Measurements from ENCODE around the gene CFDP1.
A peak's percentile ranks its signal among the peaks of the same experiment; 100 is the strongest.
"Not testable (repeated sequence)": the region's sequence is repeated elsewhere in the genome, so short reads cannot be mapped to it uniquely, and the experiment has no call there.

CFDP1 gene

DNA sequence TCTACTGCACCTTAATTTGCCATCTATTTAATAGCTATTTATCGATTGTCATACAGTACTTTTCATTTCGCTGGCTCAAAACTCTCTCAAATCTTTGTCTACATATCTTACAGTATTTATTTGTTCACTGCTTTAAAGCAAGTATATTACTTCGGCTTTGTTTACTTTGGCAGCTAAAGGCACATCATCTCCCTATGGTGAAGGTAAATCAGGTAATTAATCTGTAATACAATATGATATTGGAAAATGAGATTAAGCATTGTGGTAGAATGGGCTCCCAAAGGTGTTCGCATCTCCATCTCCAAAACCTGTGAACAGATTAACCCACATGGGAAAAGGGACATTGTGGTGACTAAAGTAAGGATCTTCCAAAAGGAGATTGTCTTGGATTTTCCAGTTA lies 24.7 kb upstream of the CFDP1 start:
- no peak for DNase-seq

DNA sequence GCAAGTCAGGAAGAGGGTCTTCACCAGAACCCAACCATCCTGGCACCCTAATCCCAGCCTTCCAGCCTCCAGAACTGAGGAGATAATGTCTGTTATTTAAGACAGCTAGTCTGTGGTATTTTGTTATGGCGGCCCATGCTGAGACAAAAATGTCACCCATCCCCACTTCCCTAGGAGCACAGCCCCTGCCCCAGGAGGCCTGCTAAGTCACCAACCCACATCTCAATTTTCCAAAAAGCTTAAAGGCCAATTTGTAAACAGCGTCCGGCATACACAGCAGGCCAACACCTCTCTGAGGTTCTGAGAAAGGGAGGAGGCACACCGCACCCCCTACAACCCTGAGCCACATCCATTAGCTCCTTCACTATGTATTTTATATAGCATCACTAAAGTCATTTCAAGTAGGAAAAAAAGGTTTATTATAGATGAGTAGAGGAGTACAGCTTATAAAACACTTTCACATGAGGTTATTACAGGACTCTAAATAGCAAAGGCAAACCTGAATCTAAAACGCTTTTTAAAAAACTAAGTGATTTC lies 24.2 kb upstream of the CFDP1 start:
- DNase-seq = no peak

DNA sequence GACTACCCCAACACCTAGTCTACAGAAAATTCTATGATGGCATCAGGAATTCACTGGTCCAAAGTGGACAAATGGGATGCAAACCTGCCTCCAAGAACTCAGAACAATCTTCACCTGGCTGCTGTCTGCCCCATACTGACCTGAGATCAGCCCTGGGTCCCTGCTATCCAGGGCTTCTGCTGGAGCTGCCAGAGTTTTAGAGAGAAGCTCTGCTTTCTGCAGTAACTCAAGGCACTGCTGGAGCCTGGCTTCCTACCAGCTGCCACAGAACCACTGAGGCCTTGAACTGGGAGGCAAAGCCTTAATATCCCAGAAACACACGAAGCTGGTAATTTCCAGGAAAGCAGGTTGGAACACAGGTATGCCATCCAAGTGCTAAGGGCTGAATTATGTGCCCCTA lies 23.7 kb upstream of the CFDP1 start:
- no peak for DNase-seq

DNA sequence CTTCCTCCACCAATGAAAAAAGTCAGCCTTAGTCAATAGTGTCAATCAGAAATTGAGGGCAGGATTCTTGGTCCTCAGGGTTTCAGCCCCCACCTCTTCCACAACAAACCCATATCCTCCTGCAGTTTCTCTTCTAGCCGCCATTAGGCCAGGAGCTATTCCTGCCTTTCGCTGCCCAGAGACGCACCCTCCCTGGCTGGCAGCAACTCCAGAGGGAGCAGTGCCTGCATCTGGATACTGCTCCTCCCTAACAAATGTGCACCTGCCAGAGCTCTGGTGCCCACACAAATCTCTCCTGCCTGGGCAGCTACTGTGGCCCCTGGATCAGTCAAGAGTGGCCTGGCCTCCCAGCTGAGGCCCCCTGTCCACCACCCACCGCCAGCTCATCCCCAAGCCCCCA lies 23.2 kb upstream of the CFDP1 start:
- DNase-seq = not testable (repeated sequence)

DNA sequence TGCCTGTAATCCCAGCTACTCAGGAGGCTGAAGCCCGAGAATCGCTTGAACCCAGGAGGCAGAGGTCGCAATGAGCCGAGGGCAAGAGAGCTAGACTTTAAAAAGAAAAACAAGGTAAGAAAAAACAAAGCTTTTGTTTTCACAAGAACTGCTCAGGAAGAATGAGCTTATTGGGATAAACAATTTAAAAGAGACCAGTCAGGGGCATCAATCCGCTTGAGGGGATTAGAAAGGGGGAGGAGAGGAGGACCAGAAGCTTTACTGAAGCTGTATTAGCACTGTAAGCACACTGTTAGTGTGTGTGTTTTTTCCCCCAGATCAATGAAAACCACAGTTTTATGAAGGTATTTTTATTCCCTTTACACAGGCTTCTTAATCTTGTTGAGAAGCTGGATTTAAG lies 22.4 kb upstream of the CFDP1 start:
- DNase-seq = no peak

DNA sequence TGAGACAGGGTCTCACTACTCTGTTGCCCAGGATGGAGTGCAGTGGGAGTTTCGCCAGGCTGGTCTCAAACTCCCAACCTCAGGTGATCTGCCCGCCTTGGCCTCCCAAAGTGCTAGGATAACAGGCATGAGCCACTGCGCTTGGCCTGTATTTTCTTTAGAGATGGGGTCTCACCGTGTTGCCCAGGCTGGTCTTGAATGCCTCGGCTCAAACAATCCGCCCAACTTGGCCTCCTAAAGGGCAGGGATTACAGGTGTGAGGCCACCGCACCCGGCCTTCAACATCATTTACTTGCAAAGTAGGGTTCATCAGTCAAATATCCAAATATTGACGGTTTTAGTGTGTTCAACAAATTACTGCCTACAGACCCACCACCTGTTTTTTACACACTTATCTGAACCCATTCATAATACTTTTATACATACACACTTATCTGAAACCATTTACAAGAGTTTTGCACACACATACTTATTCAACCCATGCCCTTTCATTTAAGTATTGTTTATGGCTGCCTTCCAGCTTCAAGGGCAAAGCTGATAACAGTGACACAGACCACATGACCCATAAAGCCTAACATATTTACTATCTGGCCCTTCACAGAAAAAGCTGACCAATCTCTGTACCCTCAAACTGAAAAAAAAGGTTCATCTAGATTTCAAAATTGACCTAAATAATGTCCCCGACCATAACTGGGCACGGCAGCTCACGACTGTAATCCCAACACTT lies 19.3 kb upstream of the CFDP1 start:
- no peak for DNase-seq

DNA sequence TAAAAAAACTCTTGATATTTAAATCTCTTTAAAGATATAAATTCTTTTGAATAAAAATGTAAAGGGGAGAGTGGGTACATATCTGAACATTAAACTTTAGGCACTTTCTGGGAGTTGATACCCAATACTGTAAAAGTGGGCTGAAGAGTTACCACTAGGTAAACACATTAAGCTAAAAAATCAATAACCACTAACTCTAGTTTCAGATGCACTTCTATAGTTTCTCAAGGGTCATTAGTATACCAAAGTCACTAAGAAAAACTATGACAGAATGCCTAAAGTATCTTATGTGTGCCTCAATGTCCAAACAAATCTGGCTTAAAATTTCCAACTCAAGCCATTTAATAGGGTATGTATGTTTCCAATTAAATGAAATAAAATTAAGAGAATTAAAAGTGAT lies 13.1 kb upstream of the CFDP1 start:
- DNase-seq = no peak

DNA sequence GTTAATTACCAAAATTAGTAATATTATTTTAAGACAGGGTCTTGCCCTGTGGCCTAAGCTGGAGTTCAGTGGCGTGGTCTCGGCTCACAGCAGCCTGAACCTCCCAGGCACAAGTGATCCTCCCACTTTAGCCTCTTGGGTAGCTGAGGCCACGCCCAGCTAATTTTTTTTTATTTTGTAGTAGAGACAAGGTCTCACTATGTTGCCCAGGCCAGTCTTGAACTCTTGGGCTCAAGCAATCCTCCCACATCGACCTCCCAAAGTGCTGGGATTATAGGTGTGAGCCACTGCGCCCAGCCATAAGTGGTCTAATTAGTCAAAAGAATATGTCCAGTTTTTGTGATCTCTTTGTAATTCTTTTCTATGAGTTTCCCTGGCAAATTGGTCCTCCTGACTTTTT lies 12.0 kb upstream of the CFDP1 start:
- no peak for DNase-seq

DNA sequence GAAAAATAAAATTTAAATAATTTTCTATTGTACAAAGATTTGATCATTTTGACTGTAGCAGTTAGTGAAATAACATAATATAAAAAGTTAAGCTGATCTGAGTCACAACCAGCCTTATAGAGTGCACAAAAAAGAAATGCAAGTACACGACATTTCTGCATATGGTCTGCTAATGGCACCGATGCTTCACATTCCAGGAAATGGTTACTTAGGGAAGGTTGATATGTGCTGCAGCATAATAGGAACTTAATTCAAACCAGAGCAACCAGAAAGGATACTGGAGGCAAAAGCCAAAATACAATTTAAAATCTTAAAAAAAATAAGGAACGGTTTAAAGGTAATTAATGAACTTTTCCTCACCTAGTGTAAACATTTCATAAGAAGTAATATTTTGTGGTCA lies 10.0 kb upstream of the CFDP1 start:
- no peak for DNase-seq

DNA sequence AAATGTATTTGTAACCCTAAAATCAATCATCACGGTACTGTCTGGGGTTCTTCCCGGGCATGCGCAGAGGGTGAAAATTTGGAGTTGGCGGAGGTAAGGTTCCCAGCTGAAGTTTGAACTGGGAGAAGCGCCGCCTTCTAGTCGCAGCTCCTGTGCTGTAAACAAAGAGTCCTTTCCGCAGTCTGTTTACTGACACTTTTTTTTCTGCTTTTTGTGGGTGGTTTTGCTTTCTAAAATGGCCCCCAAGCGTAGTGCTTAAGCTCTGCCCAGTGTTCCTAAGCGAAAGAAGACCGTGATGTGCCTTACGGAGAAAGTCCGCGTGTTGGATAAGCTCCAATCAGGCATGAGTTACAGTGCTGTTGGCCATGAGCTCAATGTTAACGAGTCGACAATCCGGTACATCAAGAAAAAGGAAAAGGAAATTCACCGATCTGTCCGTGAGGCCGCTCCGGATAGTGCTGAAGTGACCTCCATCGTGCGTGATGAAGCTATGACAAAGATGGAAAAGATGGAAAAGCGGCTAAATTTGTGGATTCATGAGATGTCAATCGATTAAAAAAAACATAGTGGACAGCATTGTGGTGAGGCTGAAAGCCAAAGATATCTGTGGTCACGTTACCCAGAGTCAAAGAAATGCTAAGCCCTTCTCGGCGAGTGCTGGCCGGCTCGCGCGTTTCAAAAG lies 570 bp upstream of the CFDP1 start:
- DNase-seq = peak; percentile 96

DNA sequence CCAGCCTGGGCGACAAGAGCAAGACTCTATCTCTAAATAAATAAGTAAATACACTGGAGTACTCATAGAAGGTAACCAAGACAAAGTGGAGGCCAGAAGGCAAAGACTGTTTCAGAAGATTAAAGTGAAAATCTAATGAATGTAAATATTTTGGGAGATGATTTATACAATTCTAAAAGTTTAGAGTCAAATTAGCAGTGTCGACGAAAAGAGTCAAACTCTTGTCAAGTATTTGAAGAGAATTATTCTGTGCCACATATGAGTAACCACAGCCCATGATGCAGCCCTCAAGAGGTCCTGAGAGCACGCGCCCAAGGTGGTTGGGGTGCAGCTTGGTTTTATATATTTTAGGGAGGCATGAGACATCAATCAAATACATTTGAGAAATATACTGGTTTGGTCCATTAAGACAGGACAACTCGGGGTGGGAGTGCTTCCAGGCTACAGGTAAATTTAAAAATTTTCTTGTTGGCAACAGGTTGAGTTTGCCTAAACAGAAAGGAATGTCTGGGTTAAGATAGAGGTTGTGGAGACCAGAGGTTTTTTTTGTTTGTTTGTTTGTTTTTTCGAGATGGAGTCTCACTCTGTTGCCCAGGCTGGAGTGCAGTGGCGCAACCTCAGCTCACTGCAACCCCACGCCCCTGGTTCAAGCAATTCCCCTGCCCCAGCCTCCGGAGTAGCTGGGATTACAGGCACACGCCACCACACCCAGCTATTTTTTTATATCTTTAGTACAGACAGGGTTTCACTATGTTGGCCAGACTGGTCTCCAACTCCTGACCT lies 3.5 kb downstream of the CFDP1 start:
- no peak for DNase-seq

DNA sequence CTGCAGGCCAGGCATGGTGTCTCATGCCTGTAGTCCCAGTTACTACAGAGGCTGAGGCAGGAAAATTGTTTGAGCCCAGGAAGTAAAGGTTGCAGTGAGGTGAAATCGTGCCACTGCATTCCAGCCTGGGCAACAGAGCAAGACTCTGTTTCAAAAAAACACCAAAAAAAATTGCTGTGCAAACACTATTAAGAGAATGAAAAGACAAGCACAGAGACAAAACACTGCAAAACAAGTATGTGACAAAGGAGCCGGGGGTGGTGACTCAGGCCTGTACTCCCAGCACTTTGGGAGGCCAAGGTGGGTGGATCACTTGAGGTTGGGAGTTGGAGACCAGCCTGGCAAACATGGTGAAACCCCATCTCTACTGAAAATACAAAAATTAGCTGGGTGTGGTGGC lies 6.8 kb downstream of the CFDP1 start:
- peak; percentile 2 for DNase-seq

DNA sequence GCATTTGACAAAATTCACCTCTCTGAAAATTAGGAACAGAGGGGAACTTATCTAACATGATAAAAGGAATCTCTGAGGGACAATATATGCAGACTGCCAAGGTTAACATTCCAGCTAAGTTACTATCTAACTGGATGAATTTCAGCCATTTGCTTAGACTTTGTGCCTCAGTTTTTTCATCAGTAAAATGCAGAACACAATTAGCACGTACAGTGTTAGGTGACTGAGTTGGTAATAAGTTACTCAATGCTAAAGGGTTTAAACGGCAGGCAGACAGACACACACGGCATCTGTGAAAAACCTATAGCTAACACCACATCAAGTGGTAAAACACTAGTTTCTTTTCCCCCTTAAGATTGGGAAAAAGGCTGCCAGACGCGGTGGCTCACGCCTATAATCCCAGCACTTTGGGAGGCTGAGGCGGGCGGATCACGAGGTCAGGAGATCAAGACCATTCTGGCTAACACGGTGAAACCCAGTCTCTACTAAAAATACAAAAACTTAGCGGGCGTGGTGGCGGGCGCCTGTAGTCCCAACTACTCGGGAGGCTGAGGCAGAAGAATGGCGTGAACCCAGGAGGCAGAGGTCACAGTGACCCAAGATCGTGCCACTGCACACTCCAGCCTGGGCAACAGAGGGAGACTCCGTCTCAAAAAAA lies 9.1 kb downstream of the CFDP1 start:
- DNase-seq = peak; percentile 20

DNA sequence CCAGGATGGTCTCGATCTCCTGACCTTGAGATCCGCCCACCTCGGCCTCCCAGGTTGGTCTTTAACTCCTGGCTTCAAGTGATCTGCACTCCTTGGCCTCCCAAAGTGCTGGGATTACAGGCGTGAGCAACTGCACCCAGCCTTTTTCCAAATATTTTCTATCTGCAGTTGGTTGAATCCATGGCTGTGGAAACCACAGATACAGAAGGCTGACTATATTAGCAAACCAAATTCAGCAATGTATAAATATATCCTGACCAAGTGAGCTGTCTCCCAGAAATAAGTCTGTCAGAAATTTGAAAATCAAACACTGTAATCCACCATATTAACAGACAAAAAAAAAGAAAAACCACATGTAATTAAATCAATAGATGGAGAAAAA lies 9.6 kb downstream of the CFDP1 start:
- DNase-seq = no peak

DNA sequence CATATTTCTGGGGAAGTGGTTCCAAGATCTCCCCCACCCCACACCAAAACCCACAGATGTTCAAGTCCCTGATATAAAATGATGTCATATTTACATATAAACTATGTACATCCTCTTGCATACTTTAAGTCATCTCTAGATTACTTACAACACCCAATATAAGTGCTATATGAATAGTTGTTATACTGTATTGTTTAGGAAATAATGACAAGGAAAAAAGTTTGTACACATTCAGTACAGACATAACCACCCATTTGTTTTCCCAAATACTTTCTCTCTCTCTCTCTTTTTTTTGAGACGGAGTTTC lies 11.5 kb downstream of the CFDP1 start:
- no peak for DNase-seq

DNA sequence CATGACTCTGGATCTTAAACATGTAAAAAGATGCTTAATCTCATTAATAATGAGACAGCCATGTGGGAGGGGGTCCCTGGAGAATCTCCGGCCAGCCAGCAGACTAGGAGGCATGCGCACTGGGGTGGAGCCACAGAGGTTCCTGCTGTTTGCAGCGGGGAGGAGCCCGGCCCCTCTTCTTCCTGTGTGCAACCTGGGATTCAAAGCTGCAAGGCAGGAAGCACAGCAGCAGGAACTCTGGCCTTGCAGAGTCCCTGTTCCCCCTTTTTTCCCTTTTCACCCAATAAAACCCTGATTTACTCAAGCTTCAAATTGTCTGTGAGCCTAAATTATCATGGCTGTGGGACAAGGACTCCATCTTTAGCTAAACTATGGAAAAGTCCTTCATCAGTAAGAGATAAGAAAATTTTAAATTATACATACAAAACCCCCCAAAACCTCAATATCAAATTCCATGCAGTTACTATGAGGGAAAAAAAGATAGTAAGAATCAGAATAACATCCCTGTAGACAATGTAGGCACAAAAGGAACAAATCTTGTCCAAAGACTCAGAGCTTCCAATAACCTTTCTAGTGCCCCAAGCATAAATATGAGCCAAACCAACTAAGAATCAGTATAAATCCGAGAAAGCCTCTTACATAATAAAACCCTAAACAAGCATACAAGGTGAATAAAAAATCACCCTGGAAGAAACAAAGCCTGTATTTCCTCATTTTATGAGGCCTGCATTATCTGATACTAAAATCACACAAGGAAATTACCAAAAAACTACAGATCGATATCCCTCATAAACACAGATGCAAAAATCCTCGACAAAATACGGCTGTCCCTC lies 12.1 kb downstream of the CFDP1 start:
- peak; percentile 77 for DNase-seq

DNA sequence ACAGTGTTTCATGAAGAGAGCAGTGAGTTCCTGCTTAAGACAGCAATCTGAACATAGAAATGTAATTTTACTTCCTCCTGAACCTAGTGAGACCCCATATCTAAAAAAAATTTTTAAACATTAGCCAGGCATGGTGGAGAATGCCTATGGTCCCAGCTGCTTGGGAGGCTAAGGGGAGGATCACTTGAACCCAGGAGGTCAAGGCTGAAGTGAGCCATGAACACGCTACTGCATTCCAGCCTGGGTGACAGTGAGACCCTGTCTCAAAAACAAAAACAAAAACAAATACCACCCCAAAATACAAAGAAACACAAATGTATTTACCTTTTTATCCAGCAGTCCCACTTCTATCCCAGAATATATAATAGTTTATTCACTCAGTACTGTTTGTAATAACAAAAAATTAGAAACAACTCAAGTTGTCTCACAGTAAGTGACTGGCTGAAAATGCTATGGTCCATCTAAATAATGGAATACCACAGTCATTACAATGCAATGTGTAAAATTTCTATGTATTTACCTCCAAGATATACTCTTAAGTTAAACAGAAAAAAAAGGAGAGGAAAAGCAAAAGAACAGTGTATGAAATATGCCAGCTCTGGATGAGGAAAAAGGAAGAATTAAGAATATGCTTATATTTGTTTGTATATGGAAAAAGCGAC lies 16.3 kb downstream of the CFDP1 start:
- no peak for DNase-seq

DNA sequence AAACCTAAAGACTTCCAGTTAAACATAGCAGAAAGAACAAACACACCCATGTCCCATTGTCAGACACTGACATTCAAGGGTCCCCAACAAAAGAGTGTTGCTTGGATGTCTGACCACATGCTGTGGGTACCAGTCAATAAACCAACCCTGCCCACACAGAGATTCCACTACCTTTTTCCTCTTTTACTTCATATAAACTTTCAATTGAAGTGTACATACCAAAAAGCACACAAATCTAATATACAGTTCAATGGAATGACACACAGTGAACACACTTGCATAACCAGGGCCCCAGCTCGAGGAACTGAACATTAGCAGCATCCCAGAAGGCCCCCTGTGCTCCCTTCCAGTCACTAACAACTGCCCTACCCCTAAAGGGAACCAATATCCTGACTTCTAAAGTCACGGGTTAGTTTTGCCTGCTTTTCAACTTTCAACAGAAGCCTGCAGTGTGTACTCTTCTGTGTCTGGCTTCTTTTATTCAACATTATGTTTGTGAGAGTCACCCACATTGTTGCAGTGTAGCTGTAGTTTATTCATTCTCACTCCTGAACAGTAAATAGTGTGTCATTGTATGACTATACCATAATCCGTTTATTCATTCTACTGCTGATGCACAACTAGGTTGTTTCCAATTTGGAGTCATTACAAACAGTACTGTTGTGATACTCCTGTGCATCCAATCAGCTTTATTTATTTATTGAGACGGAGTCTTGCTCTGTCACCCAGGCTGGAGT lies 18.0 kb downstream of the CFDP1 start:
- DNase-seq = no peak

DNA sequence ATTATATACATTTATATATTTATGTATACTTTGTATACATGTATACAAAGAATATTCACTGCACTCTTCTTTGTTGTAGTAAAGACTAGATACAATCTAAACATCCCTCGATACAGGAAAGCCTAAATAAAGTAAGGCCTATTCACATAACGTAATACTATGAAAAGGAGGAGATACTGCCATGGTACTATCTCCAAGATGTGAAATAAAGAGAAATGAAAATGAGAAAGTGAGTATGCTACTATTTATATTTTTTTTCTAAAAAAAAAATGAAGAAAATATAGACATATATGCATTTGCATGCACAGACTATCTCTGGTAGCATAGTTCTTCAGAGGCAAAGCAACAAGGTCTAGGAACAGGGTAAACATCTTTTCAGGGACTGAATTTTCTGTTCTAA lies 19.4 kb downstream of the CFDP1 start:
- no peak for DNase-seq

DNA sequence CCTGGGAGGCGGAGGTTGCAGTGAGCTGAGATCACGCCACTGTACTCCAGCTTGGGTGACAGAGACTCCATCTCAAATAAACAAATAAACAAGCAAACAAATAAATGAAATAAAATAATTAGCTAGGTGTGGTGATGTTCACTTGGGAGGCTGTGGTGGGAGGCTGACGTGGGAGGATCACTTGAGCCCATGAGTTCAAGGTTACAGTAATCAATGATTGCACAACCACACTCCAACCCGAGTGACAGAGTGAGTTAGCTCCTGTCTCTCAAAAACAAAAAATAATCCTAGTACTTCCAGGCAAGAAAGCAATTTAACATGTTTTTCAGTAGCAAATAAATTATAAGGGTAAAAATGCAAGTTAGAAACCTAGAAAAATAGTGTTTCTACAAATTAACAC lies 26.4 kb downstream of the CFDP1 start:
- no peak for DNase-seq

DNA sequence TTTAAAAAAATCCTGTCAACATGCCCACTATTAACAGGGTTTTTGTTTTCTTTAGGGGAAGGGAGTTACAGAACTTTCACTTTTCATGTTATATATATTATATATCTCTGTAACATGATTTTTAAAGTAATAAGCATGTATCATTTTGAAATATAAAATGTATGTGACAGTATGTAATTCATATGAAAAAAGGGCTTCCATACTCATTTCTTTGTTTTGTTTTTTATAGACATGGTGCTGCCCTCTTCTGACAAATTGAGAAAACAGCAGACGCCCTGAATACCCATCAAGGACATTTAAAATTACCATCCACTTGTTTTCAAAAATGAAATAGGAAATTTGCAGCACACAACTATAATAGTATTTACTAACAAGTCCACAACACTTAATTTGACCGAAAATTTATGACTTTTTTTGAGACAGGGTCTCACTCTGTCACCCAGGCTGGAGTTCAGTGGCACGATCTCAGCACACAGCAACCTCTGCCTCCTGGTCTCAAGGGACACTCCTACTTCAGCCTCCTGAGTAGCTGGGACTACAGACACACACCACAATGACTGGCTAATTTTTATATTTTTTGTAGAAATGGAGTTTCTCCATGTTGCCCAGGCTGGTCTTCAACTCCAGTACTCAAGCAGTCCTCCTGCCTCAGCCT lies 30.4 kb downstream of the CFDP1 start:
- peak; percentile 44 for DNase-seq
